HFFc6 (cell line): ENCODE measurements around the gene KLRC1. TPM values are rescaled to one million over a fixed set of nuclear protein-coding genes. Genes with fewer than 3 reads are reported as not detected.

Experiments used
- DNase-seq: peaks from one replicate; pipeline ENCODE4 v3.0.0-alpha.2; 2018
- H3K27ac Mint-ChIP-seq: 2 replicates; pipeline ENCODE4 v1.8.0; 2020; ENCODE audit warnings: mild to moderate bottlenecking, mixed read lengths
- H3K27me3 Mint-ChIP-seq: 2 replicates; pipeline ENCODE4 v1.8.0; 2021; ENCODE audit warnings: mild to moderate bottlenecking, moderate library complexity, mixed read lengths; ENCODE audit not compliant: insufficient read depth
- H3K36me3 Mint-ChIP-seq: 2 replicates; pipeline ENCODE4 v1.8.0; 2021; ENCODE audit warnings: low read depth, mixed read lengths
- H3K4me1 Mint-ChIP-seq: 2 replicates; pipeline ENCODE4 v1.8.0; 2020; ENCODE audit warnings: low read depth, mixed read lengths
- H3K4me3 Mint-ChIP-seq: 2 replicates; pipeline ENCODE4 v1.8.0; 2020; ENCODE audit warnings: mild to moderate bottlenecking, moderate library complexity, mixed read lengths
- H3K9me3 Mint-ChIP-seq: 2 replicates; pipeline ENCODE4 v1.8.0; 2020; ENCODE audit warnings: mild to moderate bottlenecking, mixed read lengths
- CTCF ChIP-seq: fragments of 200-600 bp; sonication (generic); IDR thresholded peaks from 2 replicates; pipeline ENCODE4 v1.5.0; 2021; ENCODE audit warnings: antibody characterized with exemption, mild to moderate bottlenecking
- total RNA-seq, 6 experiments: library from RNA; stranded (reverse); fragmentation: NEBNext Ultra II Directional; extraction: Animal tissue kit (Norgen Biotek cat#: 25700); gene quantifications; 2 replicates in 1 of 6; 3 replicates in 5 of 6; pipeline ENCODE4 v1.2.3, GENCODE V29; 2021

Gene KLRC1
- total RNA-seq, 6 experiments from 2014 or later = not detected

DNA sequence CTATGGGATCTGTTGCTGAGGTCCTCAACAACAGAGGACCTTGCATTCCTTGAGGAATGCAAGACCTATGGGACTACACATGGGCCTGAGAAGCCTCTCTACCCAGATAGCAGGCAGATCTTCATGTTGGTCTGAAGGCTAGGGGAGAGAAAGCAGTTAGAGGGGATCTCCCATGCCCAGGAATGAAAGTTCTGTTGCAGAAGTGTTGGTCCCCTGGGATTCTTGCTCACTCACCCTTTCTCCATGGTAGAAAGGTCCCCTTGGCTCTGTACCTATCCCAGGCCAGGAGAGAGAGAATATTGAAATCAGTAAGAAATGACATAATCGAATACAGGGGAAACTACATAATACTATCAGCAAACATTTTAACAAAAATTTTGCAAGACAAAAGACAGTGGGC lies 16.5 kb upstream of the KLRC1 start:
- no peak for DNase-seq

DNA sequence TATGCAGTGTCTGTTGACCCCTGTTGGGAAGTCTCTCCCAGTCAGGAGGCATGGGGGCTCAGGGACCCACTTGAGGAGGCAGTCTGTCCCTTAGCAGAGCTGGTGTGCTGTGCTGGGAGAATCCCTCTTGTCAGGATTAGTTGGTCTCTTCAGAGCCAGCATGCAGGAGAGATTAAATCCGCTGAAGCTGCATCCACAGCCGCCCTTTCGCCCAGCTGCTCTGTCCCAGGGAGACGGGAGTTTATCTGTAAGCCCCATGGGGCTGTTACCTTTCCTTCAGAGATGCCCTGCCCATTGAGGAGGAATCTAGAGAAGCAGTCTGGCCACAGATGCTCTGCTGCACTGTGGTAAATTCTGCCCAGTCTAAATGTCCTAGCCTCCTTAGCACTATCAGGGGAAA lies 13.1 kb upstream of the KLRC1 start:
- Mint-ChIP-seq H3K27ac (no peak overlapping the region), H3K36me3 (no peaks in the 10 kb centered on the region), H3K4me1 (no peaks in the 10 kb centered on the region), H3K9me3 (no peaks in the 10 kb centered on the region; the same call in 1 of the 2 replicates), H3K27me3 (peaks cover 2% of the 10 kb centered on the region), H3K4me3 (no peak overlapping the region)
- TF ChIP-seq CTCF = no peak
- no peak for DNase-seq

More for the DNA sequence above, 16.5 kb upstream of the KLRC1 start:
- Mint-ChIP-seq H3K27me3 (no peaks in the 10 kb centered on the region; the same call in 1 of the 2 replicates), H3K36me3 (no peaks in the 10 kb centered on the region), H3K27ac (no peak overlapping the region), H3K9me3 (no peaks in the 10 kb centered on the region; the same call in 1 of the 2 replicates), H3K4me1 (no peaks in the 10 kb centered on the region), H3K4me3 (no peak overlapping the region)
- TF ChIP-seq CTCF = no peak

- DNase-seq = no peak
- no peak for TF ChIP-seq CTCF
- H3K4me3 Mint-ChIP-seq = no peak overlapping the region
- no peaks in the 10 kb centered on the region for H3K36me3 Mint-ChIP-seq
- H3K27ac Mint-ChIP-seq = no peak overlapping the region
- no peaks in the 10 kb centered on the region for H3K4me1 Mint-ChIP-seq
- peaks cover 9% of the 10 kb centered on the region for H3K27me3 Mint-ChIP-seq
- H3K9me3 Mint-ChIP-seq = peaks cover 10% of the 10 kb centered on the region
These were observed 4.6 kb upstream of the KLRC1 start for GRCh38 chr12:10457760-10458159.

GRCh38 chr12:10456856-10457255 lies 3.7 kb upstream of the KLRC1 start:
- no peak overlapping the region for H3K4me3 Mint-ChIP-seq
- no peak for TF ChIP-seq CTCF

DNA sequence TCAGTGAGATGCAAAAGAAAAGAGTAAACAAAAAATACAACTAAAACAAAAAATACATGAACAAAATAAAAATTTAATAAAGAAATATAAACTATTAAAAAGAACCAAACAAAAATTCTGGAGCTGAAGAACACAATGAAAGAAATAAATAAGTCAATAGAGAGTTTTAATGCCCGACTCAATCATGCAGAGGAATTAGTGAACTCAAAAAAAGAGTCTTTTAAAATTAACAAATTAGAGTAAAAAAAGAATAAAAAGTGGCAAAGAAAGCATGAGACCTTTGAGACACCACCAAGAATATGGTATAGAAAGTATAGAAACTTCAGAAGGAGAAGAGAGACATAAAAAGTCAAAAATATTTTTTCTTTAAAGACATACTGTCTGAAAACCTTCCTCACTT lies 2.6 kb upstream of the KLRC1 start:
- Mint-ChIP-seq H3K27me3 (peaks cover 9% of the 10 kb centered on the region; the same call in 1 of the 2 replicates), H3K9me3 (peaks cover 10% of the 10 kb centered on the region), H3K4me3 (no peak overlapping the region), H3K4me1 (no peaks in the 10 kb centered on the region), H3K36me3 (no peaks in the 10 kb centered on the region), H3K27ac (no peak overlapping the region)
- DNase-seq = no peak
- TF ChIP-seq CTCF = no peak

More at GRCh38 chr12:10456856-10457255, 3.7 kb upstream of the KLRC1 start:
- Mint-ChIP-seq H3K27ac (no peak overlapping the region), H3K4me1 (no peaks in the 10 kb centered on the region), H3K27me3 (peaks cover 9% of the 10 kb centered on the region; the same call in 1 of the 2 replicates), H3K36me3 (no peaks in the 10 kb centered on the region), H3K9me3 (peaks cover 10% of the 10 kb centered on the region)
- no peak for DNase-seq

GRCh38 chr12:10454531-10454930 lies 1.4 kb upstream of the KLRC1 start:
- H3K36me3 Mint-ChIP-seq = no peaks in the 10 kb centered on the region
- no peak for TF ChIP-seq CTCF
- no peak overlapping the region for H3K4me3 Mint-ChIP-seq

More at GRCh38 chr12:10454531-10454930, 1.4 kb upstream of the KLRC1 start:
- DNase-seq = no peak
- H3K4me1 Mint-ChIP-seq = no peaks in the 10 kb centered on the region
- peaks cover 10% of the 10 kb centered on the region for H3K9me3 Mint-ChIP-seq
- peaks cover 9% of the 10 kb centered on the region; the same call in 1 of the 2 replicates for H3K27me3 Mint-ChIP-seq
- no peak overlapping the region for H3K27ac Mint-ChIP-seq
